GM18502 (cell line): Measurements from ENCODE around the gene IL18RAP.
A peak's percentile ranks its signal among the peaks of the same experiment; 100 is the strongest.

Source experiments
- ATAC-seq: cut with Tn5 transposase; IDR thresholded peaks from one replicate; pipeline ENCODE4 v1.9.1; 2021; ENCODE audit warnings: mild to moderate bottlenecking; ENCODE audit not compliant: unreplicated experiment, poor library complexity

IL18RAP gene, protein sequence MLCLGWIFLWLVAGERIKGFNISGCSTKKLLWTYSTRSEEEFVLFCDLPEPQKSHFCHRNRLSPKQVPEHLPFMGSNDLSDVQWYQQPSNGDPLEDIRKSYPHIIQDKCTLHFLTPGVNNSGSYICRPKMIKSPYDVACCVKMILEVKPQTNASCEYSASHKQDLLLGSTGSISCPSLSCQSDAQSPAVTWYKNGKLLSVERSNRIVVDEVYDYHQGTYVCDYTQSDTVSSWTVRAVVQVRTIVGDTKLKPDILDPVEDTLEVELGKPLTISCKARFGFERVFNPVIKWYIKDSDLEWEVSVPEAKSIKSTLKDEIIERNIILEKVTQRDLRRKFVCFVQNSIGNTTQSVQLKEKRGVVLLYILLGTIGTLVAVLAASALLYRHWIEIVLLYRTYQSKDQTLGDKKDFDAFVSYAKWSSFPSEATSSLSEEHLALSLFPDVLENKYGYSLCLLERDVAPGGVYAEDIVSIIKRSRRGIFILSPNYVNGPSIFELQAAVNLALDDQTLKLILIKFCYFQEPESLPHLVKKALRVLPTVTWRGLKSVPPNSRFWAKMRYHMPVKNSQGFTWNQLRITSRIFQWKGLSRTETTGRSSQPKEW

DNA sequence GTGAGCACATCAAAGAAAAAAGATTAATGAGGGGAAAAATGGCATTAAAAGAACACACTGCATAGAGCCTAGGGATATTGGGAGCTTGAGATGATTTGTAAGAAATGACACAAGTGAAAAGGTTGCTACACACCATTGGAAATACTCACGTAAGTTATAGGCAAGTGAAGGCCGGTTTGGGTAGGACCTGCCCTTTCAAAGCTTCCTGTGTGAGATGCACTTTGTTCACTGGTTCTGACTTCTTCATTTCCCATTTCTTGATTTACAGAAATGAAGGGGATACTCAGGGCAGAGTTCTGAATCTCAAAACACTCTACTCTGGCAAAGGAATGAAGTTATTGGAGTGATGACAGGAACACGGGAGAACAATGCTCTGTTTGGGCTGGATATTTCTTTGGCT is at the start of gene IL18RAP:
Gene IL18RAP, plus strand, starts transcription at position 251 of the 400 bp plus-strand sequence. Its CDS starts 118 bp downstream, at position 369.
- ATAC-seq, result no peak

DNA sequence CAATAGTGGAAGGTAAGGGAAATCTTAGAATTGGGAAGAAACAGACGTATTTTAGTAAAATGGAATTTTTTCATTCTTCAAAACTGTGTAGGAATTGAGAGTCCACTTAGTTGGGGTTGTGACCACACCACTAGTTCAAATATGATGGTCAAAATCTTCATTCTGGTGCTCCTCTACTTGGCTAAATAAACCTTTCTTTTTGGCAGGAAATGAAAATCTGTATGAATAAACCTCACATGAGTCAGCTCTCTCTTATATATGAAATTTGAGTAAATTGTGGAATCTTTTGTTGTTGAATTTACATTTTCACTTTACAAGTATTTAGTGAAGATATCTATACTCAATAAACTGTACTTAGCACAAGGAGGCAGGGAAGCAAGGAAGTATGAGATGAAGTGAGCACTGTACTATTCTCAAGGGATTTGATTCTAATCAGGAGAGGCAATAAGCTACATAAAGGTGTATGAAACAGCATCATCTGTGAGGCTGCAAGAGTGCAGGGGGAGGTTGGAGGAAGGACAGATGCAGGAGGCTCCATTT is 46.8 kb upstream of the IL18RAP start:
- no peak for ATAC-seq

DNA sequence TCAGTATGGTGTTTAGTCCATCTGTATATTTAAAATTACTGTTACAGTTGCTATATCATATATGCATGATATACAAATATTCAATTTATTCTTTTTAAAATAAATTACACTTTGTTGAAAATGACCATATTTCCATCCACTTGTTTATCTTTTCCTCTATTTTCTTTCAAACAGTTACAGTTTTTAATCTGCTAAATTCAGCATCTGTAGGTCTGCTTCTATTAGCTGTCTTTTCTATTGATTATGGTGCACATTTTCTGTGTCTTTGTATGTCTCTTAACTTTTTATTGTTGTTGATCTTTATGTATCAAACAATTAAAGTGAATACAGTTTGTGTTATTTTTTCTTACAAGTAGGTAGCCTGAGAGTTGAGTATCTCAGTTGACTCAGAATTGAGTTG is 39.2 kb upstream of the IL18RAP start:
- no peak for ATAC-seq

DNA sequence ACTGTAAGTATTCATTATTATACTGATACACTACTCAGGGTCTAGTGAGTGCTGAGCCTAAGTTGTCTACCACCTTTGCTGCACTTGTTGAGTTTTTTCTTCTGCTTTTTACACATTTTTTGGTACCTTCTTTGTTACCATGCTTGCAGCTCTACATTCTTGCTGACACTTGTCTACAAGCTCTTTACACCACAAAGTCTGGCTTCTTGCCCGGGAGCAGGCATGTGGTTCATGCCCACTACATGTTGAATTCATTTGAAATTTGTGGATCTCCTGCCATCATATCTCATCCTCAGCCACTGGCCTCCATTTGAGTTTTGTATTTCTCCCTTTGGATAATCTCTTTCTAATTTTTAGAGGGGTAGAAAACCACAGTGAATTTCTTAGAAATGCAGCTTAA is 37.4 kb upstream of the IL18RAP start:
- no peak for ATAC-seq

DNA sequence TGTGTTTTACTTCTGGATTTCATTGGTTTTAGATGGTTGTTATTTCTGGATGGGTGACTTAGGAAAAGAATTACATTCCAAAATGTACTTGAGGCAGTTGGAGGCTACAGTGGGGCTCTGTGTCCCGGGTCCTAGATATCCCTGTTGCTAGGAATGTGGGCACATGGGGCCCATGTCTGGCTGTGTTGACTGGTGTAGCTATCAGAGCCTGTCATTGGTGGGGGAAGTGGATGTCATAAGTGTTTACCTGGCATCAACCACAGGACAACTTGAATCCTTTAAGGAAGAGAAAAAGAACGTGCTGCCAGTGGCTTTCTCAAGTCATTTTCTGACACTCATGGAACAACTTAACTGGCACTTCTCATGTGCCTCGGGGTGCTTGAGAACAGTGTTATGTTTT is 37.0 kb upstream of the IL18RAP start:
- no peak for ATAC-seq

DNA sequence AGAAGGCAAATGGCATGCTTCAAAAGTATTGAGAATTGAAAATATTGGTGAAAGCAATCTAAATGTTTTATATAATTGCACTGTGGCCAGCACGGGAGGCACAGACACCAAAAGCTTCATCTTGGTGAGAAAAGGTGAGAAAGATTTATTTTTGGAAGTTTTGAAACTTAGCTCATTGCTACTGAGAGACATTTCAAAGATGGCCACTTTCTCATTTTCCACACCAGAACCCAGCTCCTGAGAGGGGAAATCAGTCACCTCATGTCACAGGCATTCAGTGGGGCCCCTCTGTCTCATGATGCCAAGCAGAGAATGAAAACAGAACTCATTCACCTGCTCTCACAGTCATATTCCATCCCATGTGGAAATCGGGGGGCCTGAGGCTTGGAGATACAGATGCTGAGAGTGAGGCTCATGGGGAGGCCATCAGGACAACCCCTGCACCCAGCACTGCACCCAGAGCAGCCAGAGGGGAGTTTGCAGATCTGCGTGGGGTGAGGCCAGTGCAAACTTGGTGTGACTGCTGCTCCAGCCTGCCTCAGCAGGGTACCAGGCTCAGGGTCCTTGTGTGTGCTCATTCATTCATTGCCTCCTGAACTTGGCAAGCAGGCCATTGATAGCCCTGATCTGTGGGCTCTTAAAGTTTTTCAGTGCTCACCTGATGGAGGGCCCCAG is 36.0 kb upstream of the IL18RAP start:
- ATAC-seq, result peak; percentile 50

DNA sequence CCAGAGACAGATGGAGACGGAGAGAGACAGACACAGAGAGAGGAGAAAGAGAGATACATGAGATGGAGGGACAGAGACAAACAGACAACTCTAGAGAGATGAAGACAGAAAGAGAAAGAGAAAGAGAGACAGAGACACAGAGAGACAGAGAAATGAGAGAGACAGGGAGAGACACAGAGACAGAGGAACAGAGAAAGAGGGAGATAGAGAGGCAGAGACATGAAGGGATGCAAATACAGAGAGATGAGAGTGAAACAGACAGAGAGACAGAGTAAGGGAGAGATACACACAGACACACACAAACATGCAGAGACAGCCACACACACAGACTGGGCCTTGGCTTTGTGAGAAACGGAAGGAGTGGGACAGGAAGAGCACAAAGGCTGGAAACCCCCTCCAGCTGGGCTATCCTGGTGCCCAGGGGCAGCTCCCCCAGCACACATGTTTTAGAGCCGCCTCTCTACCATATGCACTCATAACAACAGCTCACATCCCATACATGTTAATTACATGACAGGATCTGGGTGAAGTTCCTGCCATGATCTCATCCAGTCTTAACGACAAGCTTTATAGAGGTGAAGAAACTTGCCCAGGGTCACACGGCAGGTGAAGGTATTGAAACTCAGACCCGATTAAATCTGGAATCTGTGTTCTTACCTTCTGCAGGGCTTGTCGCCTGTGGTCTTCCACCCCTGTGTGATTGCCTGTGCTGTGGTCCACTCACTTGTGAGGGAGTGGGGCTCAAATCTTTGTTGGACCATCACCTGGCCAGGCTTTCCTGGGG is 35.0 kb upstream of the IL18RAP start:
- peak; percentile 54 for ATAC-seq

DNA sequence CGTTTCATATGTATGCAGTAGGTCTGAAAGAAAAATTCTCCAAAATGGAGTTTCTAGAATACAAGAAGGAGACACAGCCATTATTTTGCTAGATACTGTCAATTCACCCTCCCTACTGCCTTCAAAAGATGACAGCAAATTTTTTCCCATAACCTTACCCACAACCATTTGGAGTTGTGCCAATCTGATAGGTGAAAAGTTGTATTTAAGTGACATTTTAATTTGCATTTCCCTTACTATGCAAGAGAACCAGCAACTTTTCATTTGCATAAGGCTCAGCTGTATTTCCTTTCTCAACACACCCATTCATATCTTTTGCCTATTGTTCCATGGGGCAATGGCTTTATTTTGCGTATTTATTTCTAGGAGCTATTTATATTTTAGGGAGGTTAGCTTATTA is 31.4 kb upstream of the IL18RAP start:
- ATAC-seq, result peak; percentile 33

DNA sequence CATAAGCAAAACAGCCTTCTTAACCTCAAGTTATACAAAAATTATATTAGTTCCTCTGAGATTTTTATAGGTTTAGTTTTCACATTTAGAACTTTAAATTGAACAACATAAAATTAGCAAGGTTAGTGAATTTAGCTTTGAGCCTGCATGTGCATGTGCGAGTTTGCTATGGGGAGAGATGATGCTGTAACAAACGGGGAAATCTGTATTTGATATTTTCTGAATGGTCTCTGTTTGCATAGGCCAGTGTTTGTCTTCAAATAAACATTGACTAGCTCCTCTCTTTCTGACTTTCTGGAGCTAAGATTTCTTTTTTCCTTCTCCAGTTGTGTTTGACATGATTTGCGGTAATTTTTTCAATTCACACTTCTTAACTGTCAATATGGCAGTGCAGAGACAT is 30.9 kb upstream of the IL18RAP start:
- no peak for ATAC-seq

DNA sequence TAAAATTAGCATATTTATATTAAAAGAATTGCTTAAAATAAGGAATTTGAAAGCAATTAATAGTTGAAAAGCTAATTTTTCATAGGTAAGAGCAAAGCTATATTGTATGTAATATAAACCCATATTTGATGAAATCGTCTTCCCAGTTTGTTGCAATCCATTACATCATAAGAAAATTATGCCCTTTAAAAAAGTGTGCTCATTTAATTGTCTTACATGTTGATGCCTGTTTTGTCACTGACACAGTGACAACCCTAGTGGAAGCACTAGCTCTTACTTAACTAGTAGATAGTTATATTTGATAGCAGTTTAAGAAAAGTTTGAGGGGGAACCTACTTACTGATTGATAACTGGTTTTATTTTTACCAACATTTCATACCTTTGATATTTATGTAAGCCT is 30.0 kb upstream of the IL18RAP start:
- ATAC-seq, result no peak

DNA sequence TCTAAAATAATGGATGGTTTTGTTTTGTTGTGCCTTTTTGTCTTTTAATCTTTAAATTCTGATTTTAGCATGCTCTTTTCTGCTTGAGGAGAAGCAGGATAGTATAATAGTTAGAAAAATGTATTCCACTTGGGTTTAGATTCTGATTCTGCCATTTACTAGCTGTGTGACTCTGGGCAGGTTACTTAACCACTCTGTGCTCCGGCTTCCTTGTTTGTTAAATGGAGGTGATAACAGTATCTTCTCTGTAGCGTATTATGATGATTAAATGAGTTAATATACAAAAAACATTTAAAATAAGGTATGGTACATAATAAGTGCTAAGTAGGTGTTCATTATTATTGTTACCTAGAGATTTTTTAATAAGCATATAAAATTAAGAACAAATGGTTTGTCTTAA is 26.9 kb upstream of the IL18RAP start:
- ATAC-seq, result no peak

DNA sequence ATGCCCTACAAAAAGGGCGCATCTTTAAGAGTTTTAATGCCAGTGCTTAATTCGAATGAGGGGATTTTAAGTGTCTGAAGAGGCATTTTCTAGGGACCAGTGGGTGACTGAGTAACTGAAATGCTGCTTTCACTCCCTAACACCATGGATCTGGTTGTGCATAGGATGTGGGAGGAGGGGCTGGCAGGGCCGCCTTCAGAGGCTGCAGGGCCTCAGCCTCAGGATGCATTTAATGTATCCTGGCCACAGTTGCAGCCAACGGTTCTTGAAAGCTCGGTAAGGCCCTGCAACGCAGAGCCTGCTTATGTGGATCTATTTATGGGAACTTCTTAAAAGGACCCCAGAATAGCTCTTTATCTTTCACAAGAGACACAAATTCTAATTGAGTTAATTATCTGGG is 25.8 kb upstream of the IL18RAP start:
- ATAC-seq, result no peak

DNA sequence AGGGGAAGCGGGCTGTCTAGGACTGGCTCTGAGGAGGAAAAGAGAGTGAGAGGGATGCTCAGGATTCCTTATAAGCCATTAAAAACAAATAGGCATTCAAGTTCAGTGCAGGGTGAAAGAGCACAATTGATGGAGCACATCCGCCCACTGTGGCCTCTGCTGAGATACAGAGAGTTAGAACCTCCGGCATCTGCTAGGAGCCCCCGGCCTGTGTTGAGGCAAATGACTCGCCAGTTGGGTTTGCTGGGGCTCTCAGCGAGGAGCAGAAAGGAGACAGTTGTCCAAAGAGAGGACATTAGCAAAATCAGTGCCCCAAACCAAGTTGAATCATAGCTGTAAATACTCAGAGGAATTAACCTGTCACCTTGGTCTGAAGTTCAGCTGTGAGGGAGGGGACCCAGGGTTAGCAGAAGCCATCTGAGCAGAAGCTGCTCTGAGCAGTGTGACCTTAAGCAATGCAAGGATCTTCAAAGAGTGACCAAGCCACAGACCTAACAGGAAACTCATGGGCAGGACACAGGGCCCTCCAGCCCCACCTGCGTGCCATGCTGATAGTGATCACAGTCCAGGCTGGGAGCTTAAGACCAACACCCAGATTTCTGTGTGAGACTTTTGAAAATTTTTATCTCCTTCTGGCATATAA is 23.3 kb upstream of the IL18RAP start:
- no peak for ATAC-seq

DNA sequence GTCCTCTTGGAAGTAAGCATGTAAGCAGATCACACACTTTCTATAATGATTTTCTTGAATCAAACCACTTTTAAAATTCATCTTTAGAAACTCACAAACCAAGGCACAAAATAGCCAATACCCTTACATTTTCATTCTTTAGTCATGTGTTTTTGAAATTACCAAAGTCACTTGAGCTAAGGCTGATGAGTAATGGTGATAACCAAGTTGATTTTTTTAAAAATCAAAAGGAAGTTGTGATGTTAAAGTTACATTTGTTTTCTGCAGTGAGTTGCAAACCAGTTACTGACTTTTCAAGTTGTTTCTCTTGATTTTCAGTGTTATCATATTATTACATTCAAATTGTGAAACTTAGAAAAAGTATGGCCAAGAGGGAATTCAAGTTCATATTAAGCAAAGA is 21.5 kb upstream of the IL18RAP start:
- ATAC-seq, result no peak

DNA sequence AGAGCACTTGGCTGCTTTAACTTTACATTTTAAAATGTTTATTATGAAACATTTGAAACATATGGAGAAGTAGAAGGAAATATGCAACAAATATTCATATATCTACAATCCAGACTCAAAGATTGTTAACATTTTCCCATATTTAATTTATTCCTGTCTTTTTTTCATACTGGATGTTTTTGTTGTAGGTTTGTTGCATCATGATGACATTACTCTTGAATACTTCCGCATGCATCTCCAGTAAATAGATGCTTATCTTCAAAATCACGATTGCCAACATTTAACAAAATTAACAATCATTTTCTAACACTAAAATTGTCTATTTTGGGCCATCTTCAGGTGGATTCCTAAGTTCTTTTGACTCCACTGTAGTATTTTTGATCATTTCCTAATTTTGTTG is 21.1 kb upstream of the IL18RAP start:
- no peak for ATAC-seq

DNA sequence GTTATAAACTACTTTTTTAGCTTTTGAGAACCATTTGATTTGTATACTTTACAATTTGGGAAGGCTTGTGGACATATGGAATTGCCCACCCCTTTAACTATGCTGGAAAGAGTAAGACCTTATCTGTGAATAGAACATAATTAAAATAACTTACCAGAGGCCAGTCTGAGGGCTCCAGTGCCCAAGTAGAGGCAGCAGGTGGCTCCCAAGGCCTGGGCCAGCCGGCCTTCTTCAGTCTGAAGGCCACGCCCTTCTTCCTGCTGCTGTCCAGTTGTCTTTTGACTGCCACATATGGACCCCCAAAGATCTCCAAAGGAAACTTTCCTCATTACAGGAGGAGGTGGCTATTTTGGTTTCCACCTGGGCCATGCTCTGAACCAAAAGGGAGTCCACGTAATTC is 12.0 kb upstream of the IL18RAP start:
- no peak for ATAC-seq

DNA sequence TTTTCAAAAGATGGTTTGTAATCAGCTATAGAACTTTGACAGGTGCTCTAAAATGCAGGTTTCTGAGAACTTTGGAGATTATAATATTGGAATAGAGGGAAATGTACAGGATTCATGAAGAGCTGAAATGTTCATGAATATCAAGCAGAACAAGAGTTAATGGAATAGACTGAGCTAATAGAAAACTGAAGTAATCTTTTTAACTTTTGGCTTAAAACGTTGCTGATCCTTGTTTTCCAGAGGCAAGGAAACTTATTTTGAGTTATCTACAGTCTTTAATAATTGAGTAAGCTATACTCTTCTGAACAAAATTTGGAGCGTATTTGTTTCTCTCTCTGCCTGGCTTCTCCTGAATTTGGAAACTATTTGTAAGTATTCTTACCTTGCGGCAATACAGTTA is 10.8 kb upstream of the IL18RAP start:
- ATAC-seq, result no peak

DNA sequence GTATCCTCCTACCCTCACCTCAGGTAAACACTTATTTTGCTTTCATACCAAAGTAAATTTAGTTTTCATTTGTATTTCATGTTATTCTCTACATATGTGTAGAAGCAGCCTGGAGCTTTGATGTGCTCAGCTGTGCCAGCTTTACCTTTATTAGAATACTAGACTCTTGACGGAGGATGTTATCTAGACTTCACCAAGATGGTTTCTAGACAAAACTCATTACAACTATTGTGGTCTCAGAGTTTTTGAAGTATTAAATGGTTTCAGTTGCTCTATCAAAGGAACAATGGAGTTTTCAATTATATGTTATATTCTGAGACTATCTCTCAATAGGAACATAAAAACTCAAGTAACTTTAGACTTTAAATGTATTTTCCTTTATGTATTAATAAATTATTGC is 5.0 kb upstream of the IL18RAP start:
- ATAC-seq, result peak; percentile 61

DNA sequence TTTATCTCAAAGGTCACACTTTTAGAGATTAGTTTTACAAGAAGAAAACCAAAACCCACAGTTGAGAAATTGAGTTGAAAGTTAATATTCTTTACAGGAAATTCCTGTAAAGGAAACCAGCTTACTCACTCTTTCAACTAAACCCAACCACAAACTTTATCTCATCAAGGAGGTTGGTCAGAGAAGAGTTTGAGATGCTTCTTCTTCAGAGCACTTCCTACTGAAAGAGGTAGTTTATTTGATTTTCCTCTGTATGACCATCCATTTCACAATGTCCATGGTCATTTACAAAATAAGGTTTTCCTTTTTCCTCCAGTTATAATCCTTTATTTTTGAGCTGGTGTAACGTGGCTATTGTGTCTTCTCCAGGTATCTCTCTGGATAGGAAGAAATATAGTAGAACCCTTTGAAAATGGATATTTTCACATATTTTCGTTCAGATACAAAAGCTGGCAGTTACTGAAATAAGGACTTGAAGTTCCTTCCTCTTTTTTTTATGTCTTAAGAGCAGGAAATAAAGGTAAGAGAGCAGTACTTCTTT is 4.5 kb upstream of the IL18RAP start:
- peak; percentile 92 for ATAC-seq

DNA sequence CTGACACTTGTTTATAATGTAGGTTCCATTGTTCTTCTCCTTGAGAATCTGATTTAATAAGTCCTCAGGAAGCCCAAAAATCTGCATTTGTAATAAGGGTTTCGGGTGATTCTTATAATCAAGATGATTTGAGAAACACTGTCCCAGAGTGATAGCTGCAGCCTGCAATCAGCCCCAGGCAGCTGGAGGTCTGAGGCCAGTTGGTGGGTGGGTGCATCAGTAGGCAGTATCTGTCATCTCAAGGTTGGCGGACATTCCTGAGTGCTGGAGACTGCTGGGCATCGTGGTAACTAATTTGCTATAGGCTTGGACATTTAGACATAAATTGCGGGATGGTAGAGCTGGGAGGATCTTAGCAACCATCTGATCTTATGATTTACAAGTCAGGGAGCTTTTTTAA is 2.7 kb upstream of the IL18RAP start:
- ATAC-seq, result no peak
